SJCRH30 (cell line): ENCODE data around the gene XXYLT1. TPM values are rescaled to one million over a fixed set of nuclear protein-coding genes. Genes with fewer than 3 reads are reported as not detected.
A peak's percentile ranks its signal among the peaks of the same experiment; 100 is the strongest.
"Not testable (repeated sequence)": the region's sequence is repeated elsewhere in the genome, so short reads cannot be mapped to it uniquely, and the experiment has no call there.

Experiments
- DNase-seq, 2 experiments: peaks; one replicate each; pipeline ENCODE4 v3.0.0-alpha.2; 2015 to 2020
- H3K27ac ChIP-seq: fragments of 250-450 bp; sonication (Bioruptor Pico); 2 replicates; pipeline ENCODE4 v1.5.1; 2020; ENCODE audit warnings: mild to moderate bottlenecking, moderate library complexity
- H3K27me3 ChIP-seq: fragments of 250-450 bp; sonication (Bioruptor Pico); 2 replicates; pipeline ENCODE4 v1.5.1; 2020; ENCODE audit warnings: mild to moderate bottlenecking, moderate library complexity
- H3K36me3 ChIP-seq: fragments of 250-450 bp; sonication (Bioruptor Pico); 2 replicates; pipeline ENCODE4 v1.5.1; 2020; ENCODE audit warnings: mild to moderate bottlenecking, moderate library complexity
- H3K4me1 ChIP-seq: fragments of 250-450 bp; sonication (Bioruptor Pico); 2 replicates; pipeline ENCODE4 v1.5.1; 2020; ENCODE audit warnings: mild to moderate bottlenecking, moderate library complexity
- H3K4me3 ChIP-seq: fragments of 250-450 bp; sonication (Bioruptor Pico); 2 replicates; pipeline ENCODE4 v1.5.1; 2020; ENCODE audit warnings: mild to moderate bottlenecking, moderate library complexity
- H3K9me3 ChIP-seq: fragments of 250-450 bp; sonication (Bioruptor Pico); replicated peaks from 2 replicates; pipeline ENCODE4 v1.5.1; 2020; ENCODE audit warnings: mild to moderate bottlenecking, moderate library complexity
- total RNA-seq: library from RNA; depleted of rRNA; stranded (reverse); fragments of >200 nt; shearing (Covaris generic); gene quantifications from 2 replicates; pipeline ENCODE4 v1.2.3, GENCODE V29; 2014

XXYLT1 gene
- total RNA-seq, 1 experiment from 2014 or later, result 18.8 TPM

- Histone ChIP-seq H3K36me3 (no peaks in the 10 kb centered on the region), H3K9me3 (no peaks in the 10 kb centered on the region), H3K4me3 (no peak overlapping the region), H3K27me3 (no peaks in the 10 kb centered on the region), H3K4me1 (peaks cover 21% of the 10 kb centered on the region), H3K27ac (no peak overlapping the region)
- DNase-seq, result no peak
These were observed 67.4 kb downstream of the XXYLT1 start for GRCh38 chr3:195203606-195204005.

- H3K9me3 ChIP-seq, result no peaks in the 10 kb centered on the region
- no peak for DNase-seq
- H3K27me3 ChIP-seq, result no peaks in the 10 kb centered on the region
- peaks cover 13% of the 10 kb centered on the region for H3K4me1 ChIP-seq
- H3K4me3 ChIP-seq, result no peak overlapping the region
- H3K27ac ChIP-seq, result no peak overlapping the region
- no peaks in the 10 kb centered on the region for H3K36me3 ChIP-seq
These were observed 69.7 kb downstream of the XXYLT1 start for GRCh38 chr3:195201295-195201694.

- H3K4me1 ChIP-seq, result peaks cover 19% of the 10 kb centered on the region
These were observed 70.7 kb downstream of the XXYLT1 start for GRCh38 chr3:195200010-195200822.

GRCh38 chr3:195198426-195199346 is 72.3 kb downstream of the XXYLT1 start:
- DNase-seq, result no peak
- H3K27me3 ChIP-seq, result no peaks in the 10 kb centered on the region
- no peaks in the 10 kb centered on the region for H3K9me3 ChIP-seq
- no peaks in the 10 kb centered on the region for H3K36me3 ChIP-seq
- H3K27ac ChIP-seq, result no peak overlapping the region
- no peak overlapping the region for H3K4me3 ChIP-seq
- peaks cover 20% of the 10 kb centered on the region for H3K4me1 ChIP-seq

More at GRCh38 chr3:195200010-195200822, 70.7 kb downstream of the XXYLT1 start:
- H3K36me3 ChIP-seq, result no peaks in the 10 kb centered on the region
- H3K9me3 ChIP-seq, result no peaks in the 10 kb centered on the region
- H3K27me3 ChIP-seq, result no peaks in the 10 kb centered on the region
- DNase-seq, result no peak
- no peak overlapping the region for H3K4me3 ChIP-seq
- H3K27ac ChIP-seq, result no peak overlapping the region

DNA sequence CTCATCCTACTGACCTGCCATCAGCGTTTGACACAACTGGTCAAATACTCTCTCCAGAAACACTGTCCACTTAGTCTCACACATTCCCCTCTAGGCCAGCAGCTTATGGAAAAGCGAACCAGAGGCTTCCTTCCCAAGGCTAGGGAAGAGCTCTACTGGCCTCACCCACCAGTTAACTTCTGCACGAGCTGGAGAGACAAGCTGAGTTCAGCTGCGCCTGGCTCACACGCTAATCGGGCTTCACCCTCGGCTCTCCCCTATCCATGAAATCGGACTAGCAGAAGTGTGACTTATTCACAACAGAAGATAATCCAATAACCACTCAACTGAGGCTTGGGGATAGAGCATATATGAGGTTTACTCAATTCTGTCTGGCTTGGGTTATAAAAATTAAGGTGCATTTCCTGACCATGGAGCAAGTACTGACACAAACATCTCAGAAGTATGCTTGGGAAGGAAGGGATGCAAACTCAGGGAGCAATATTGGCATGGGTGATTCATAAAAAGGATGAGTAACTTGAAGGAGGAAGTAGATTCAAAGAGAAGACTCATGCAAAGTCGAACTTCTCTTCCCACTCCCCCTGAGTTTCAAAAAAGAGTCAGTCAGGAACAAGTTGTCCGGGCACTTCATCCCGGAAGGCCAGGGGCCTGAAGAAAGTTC is 73.1 kb downstream of the XXYLT1 start:
- Histone ChIP-seq H3K36me3 (no peaks in the 10 kb centered on the region), H3K4me3 (no peak overlapping the region), H3K27ac (no peak overlapping the region), H3K4me1 (peaks cover 22% of the 10 kb centered on the region), H3K27me3 (no peaks in the 10 kb centered on the region), H3K9me3 (no peaks in the 10 kb centered on the region)
- DNase-seq, result no peak

DNA sequence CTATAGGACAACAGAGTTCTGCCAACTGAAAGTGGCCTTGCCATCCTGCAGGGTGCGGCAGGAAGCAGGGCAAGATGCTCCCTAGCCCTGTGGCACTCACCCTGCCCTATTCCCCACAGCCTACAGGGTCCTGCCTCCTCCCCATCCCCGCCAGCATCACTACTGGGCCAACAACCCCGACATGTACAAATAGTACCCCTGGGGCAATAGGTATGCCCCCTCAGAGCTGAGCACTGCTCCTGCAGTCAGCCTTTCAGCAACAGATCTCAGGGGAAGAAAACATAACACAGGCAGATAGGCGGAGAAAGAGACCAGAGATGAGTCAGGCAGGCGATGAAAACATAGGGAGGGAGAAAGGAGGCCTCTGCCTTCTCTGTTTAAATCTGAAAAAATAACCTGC is 74.7 kb downstream of the XXYLT1 start:
- Histone ChIP-seq H3K36me3 (no peaks in the 10 kb centered on the region), H3K4me3 (no peak overlapping the region), H3K27ac (no peak overlapping the region), H3K4me1 (peaks cover 22% of the 10 kb centered on the region), H3K27me3 (no peaks in the 10 kb centered on the region), H3K9me3 (no peaks in the 10 kb centered on the region; the same call in 1 of the 2 replicates)
- DNase-seq, result peak in 1 of 2 experiments; percentile 9

GRCh38 chr3:195195321-195196209 is 75.4 kb downstream of the XXYLT1 start:
- DNase-seq, result peak; percentile 80 to 85
- Histone ChIP-seq H3K4me3 (peak overlapping the region; percentile 38), H3K9me3 (no peaks in the 10 kb centered on the region; the same call in 1 of the 2 replicates), H3K4me1 (peaks cover 22% of the 10 kb centered on the region), H3K27ac (peak overlapping the region; percentile 82), H3K36me3 (no peaks in the 10 kb centered on the region), H3K27me3 (no peaks in the 10 kb centered on the region)

DNA sequence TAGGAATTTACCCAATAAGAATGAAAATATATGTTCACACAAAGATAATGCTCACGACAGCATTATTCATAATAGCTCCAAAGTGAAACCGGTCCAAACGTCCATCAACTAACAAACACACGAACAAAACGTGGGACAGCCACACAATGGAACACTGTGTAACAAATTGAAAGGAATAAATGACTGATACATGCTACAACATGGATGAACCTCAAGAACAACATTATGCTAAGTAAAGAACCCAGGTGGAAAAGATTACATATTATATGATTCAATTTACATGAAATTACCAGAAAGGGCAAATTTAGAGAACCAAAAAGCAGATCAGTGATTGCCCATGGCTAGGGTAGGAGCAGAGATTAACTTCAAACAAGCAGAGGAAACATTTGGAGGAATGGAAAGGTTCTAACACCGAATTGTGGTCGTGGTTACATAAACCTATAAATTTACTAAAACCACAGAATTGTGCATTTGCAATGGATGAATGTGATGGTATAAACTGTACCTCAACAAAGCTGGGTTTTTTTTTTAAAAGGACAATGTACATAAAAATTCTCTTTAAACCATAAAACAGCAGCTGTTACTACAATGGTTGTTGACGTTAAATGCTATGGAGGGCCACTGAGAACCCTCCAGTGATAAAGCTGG is 76.3 kb downstream of the XXYLT1 start:
- H3K4me1 ChIP-seq, result peaks cover 22% of the 10 kb centered on the region
- peak overlapping the region; percentile 82 for H3K27ac ChIP-seq
- DNase-seq, result peak in 1 of 2 experiments; percentile 66
- H3K36me3 ChIP-seq, result no peaks in the 10 kb centered on the region
- H3K27me3 ChIP-seq, result no peaks in the 10 kb centered on the region
- peak overlapping the region; percentile 38 for H3K4me3 ChIP-seq
- H3K9me3 ChIP-seq, result no peaks in the 10 kb centered on the region; the same call in 1 of the 2 replicates

GRCh38 chr3:195191580-195191979 is 79.4 kb downstream of the XXYLT1 start:
- H3K27me3 ChIP-seq, result no peaks in the 10 kb centered on the region
- no peak overlapping the region for H3K4me3 ChIP-seq
- peaks cover 22% of the 10 kb centered on the region for H3K4me1 ChIP-seq
- no peak overlapping the region for H3K27ac ChIP-seq
- no peaks in the 10 kb centered on the region; the same call in 1 of the 2 replicates for H3K9me3 ChIP-seq
- DNase-seq, result no peak
- no peaks in the 10 kb centered on the region for H3K36me3 ChIP-seq

DNA sequence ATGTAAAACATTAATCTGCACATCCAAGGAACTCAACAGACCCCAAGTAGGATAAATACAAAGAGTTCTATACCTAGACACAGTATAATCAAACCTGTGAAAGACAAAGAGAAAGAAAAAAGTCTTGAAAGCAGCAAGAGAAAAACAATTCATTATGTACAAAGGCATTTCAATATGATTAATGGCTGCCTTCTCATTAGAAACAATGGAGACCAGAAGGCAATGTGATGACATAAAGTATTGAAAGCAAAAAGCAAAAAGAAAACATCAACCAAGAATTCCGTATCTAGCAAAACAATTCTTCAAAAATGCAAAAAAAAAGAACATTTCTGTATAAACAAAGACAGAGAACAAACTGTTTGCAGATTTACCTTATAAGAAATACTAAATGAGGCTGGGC is 81.1 kb downstream of the XXYLT1 start:
- no peaks in the 10 kb centered on the region for H3K27me3 ChIP-seq
- no peaks in the 10 kb centered on the region for H3K36me3 ChIP-seq
- no peak overlapping the region for H3K4me3 ChIP-seq
- H3K27ac ChIP-seq, result no peak overlapping the region
- peaks cover 7% of the 10 kb centered on the region for H3K4me1 ChIP-seq
- H3K9me3 ChIP-seq, result no peaks in the 10 kb centered on the region; the same call in 1 of the 2 replicates
- DNase-seq, result no peak

GRCh38 chr3:195188426-195188927 is 82.5 kb downstream of the XXYLT1 start:
- no peak overlapping the region for H3K27ac ChIP-seq
- no peaks in the 10 kb centered on the region for H3K4me1 ChIP-seq
- H3K36me3 ChIP-seq, result no peaks in the 10 kb centered on the region
- no peak for DNase-seq
- no peaks in the 10 kb centered on the region; the same call in 1 of the 2 replicates for H3K9me3 ChIP-seq
- H3K4me3 ChIP-seq, result no peak overlapping the region
- H3K27me3 ChIP-seq, result no peaks in the 10 kb centered on the region

DNA sequence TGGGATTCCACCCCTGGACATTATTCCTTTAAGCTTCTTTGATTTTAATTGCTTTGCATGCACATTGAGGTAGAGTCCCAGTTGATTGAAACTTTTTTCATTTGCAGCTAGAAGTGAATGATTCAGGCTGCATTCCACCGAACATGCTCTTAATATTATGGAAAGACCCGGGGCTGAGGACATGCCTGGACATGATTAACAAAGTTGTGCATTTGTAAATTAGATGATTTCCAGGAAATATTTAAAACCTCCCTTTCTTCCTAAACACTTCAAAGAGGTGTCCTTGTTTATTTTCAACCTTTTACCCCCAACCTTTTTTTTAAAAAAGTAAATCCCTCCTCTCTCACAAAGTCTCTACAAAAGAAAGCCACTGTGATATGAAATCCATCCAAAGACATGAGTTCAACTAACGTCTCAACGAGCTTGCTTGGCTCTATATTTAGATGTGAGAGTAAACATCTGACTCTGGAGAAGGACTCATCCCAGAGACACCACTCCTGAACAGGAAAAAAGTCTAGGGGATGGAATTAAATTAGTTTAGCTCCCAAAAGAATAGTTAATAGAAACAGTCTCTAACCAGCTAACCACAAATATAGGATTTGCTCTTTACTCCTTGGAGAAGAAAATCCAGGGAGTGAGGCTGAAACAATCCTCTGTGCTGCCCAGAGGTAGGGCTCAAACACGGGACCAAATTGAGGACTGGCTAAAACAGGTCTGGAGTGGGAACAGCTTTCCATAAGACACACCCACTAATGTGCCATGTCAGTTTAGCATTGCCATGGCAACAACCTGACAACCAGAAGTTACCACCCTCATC is 83.1 kb downstream of the XXYLT1 start:
- DNase-seq, result no peak
- H3K27ac ChIP-seq, result no peak overlapping the region

GRCh38 chr3:195186710-195187047 is 84.3 kb downstream of the XXYLT1 start:
- not testable (repeated sequence) for H3K4me1 ChIP-seq, H3K36me3 ChIP-seq, DNase-seq, H3K9me3 ChIP-seq, H3K27ac ChIP-seq, H3K27me3 ChIP-seq, H3K4me3 ChIP-seq

More for the DNA sequence above, 83.1 kb downstream of the XXYLT1 start:
- Histone ChIP-seq H3K4me1 (no peaks in the 10 kb centered on the region), H3K9me3 (no peaks in the 10 kb centered on the region; the same call in 1 of the 2 replicates), H3K4me3 (no peak overlapping the region), H3K36me3 (no peaks in the 10 kb centered on the region), H3K27me3 (no peaks in the 10 kb centered on the region)
